GM19463 (cell line): Measurements from ENCODE around the gene SIM1.
A peak's percentile ranks its signal among the peaks of the same experiment; 100 is the strongest.

ENCODE experiments used
- ATAC-seq: cut with Tn5 transposase; IDR thresholded peaks from one replicate; pipeline ENCODE4 v1.9.1; 2021; ENCODE audit warnings: mild to moderate bottlenecking, moderate library complexity; ENCODE audit not compliant: unreplicated experiment

SIM1 gene

GRCh38 chr6:100470422-100471120, 5.8 kb upstream of the SIM1 start:
- no peak for ATAC-seq

- ATAC-seq = no peak
Measured at GRCh38 chr6:100469101-100469859, 4.6 kb upstream of the SIM1 start.

GRCh38 chr6:100468016-100468622, 3.4 kb upstream of the SIM1 start:
- no peak for ATAC-seq

- ATAC-seq = no peak
Measured at GRCh38 chr6:100467129-100468015, 2.7 kb upstream of the SIM1 start.

GRCh38 chr6:100466410-100467128, 1.8 kb upstream of the SIM1 start:
- ATAC-seq = no peak

GRCh38 chr6:100465701-100466409, 1.1 kb upstream of the SIM1 start:
- no peak for ATAC-seq

GRCh38 chr6:100464162-100464851, 414 bp downstream of the SIM1 start:
- ATAC-seq = no peak

- no peak for ATAC-seq
Measured at GRCh38 chr6:100463630-100464161, 1.0 kb downstream of the SIM1 start.

- ATAC-seq = no peak
Measured at GRCh38 chr6:100462706-100463629, 1.8 kb downstream of the SIM1 start.

- no peak for ATAC-seq
Measured at GRCh38 chr6:100461917-100462705, 2.6 kb downstream of the SIM1 start.

- no peak for ATAC-seq
Measured at GRCh38 chr6:100461278-100461916, 3.3 kb downstream of the SIM1 start.

- ATAC-seq = no peak
Measured at GRCh38 chr6:100460650-100461204, 4.0 kb downstream of the SIM1 start.

GRCh38 chr6:100459592-100460184, 5.0 kb downstream of the SIM1 start:
- no peak for ATAC-seq

GRCh38 chr6:100458841-100459591, 5.7 kb downstream of the SIM1 start:
- no peak for ATAC-seq

- peak; percentile 37 for ATAC-seq
Measured at GRCh38 chr6:100457311-100457990, 7.3 kb downstream of the SIM1 start.
